GM23338 (cell line): ENCODE results near the gene RAB12. TPM values are rescaled to one million over a fixed set of nuclear protein-coding genes. Genes with fewer than 3 reads are reported as not detected.

Experiments
- ATAC-seq: fragments of 200-7000 bp; cut with Tn5 transposase; 3 replicates; pipeline ENCODE4 v1.9.1; 2020
- DNase-seq: peaks from one replicate; pipeline ENCODE4 v3.0.0-alpha.2; 2015; ENCODE audit warnings: low spot score
- H2AFZ ChIP-seq: fragments of 200-600 bp; sonication (generic); 2 replicates; pipeline ENCODE4 v1.8.0; 2016; ENCODE audit warnings: antibody characterized with exemption, mild to moderate bottlenecking, moderate library complexity
- H3F3A ChIP-seq: fragments of 200-600 bp; sonication (generic); replicated peaks from 2 replicates; pipeline ENCODE4 v1.8.0; 2017; ENCODE audit warnings: antibody characterized with exemption, mixed run types, low read depth
- H3K27ac ChIP-seq: fragments of 200-600 bp; sonication (generic); 2 replicates; pipeline ENCODE4 v1.6.1; 2016; ENCODE audit warnings: low read depth
- H3K27me3 ChIP-seq: fragments of 200-600 bp; sonication (generic); 2 replicates; pipeline ENCODE4 v1.8.0; 2016; ENCODE audit warnings: mild to moderate bottlenecking, mixed run types, moderate library complexity; ENCODE audit not compliant: insufficient read depth
- H3K36me3 ChIP-seq: fragments of 200-600 bp; sonication (generic); 2 replicates; pipeline ENCODE4 v1.8.0; 2016; ENCODE audit warnings: mild to moderate bottlenecking; ENCODE audit not compliant: insufficient read depth
- H3K4me1 ChIP-seq: fragments of 200-600 bp; sonication (generic); 2 replicates; pipeline ENCODE4 v1.8.0; 2016; ENCODE audit warnings: mild to moderate bottlenecking, moderate library complexity; ENCODE audit not compliant: insufficient read depth
- H3K4me2 ChIP-seq: fragments of 200-600 bp; sonication (generic); 2 replicates; pipeline ENCODE4 v1.7.1; 2017; ENCODE audit warnings: mixed run types
- H3K4me3 ChIP-seq: fragments of 200-600 bp; sonication (generic); 2 replicates; pipeline ENCODE4 v1.6.1; 2016; ENCODE audit warnings: mixed run types
- H3K79me2 ChIP-seq: fragments of 200-600 bp; sonication (generic); replicated peaks from 2 replicates; pipeline ENCODE4 v1.8.0; 2017; ENCODE audit warnings: mild to moderate bottlenecking; ENCODE audit not compliant: insufficient read depth
- H3K9me2 ChIP-seq: fragments of 200-600 bp; sonication (generic); 2 replicates; pipeline ENCODE4 v1.8.0; 2017; ENCODE audit not compliant: insufficient read depth
- H4K20me1 ChIP-seq: fragments of 200-600 bp; sonication (generic); replicated peaks from 2 replicates; pipeline ENCODE4 v1.8.0; 2017; ENCODE audit warnings: mild to moderate bottlenecking; ENCODE audit not compliant: insufficient read depth
- H3K27ac Mint-ChIP-seq: 2 replicates; pipeline ENCODE4 v1.8.0; 2020; ENCODE audit warnings: inconsistent platforms, mild to moderate bottlenecking, moderate library complexity, mixed read lengths
- H3K27me3 Mint-ChIP-seq: 3 replicates; pipeline ENCODE4 v1.8.0; 2022; ENCODE audit warnings: low read depth, mild to moderate bottlenecking, moderate library complexity, mixed read lengths, inconsistent platforms; ENCODE audit not compliant: insufficient read depth, poor library complexity
- H3K36me3 Mint-ChIP-seq: 3 replicates; pipeline ENCODE4 v1.8.0; 2021; ENCODE audit warnings: low read depth, mild to moderate bottlenecking, inconsistent platforms, moderate library complexity, mixed read lengths
- H3K4me1 Mint-ChIP-seq: 3 replicates; pipeline ENCODE4 v1.8.0; 2020; ENCODE audit warnings: mild to moderate bottlenecking, inconsistent platforms, mixed read lengths
- H3K4me3 Mint-ChIP-seq: 3 replicates; pipeline ENCODE4 v1.8.0; 2021; ENCODE audit warnings: moderate library complexity, mild to moderate bottlenecking, inconsistent platforms, mixed read lengths
- H3K9me3 Mint-ChIP-seq: 3 replicates; pipeline ENCODE4 v1.8.0; 2020; ENCODE audit warnings: moderate library complexity, mild to moderate bottlenecking, inconsistent platforms, mixed read lengths
- CTCF ChIP-seq, 2 experiments: fragments of 200-600 bp in 1 of 2; sonication (generic) in 1 of 2; conservative IDR thresholded peaks; 2 replicates each; pipeline versions ENCODE4 v1.5.1 to v1.6.1; 2016 to 2017; ENCODE audit warnings: antibody characterized with exemption in 2 of 2, low read depth in 2 of 2, mild to moderate bottlenecking in 2 of 2, moderate library complexity in 1 of 2
- EZH2phosphoT487 ChIP-seq: fragments of 200-600 bp; sonication (generic); IDR thresholded peaks from one replicate; pipeline ENCODE4 v1.8.1; 2018; ENCODE audit warnings: antibody characterized with exemption; ENCODE audit not compliant: unreplicated experiment
- JUNB ChIP-seq: IDR thresholded peaks from one replicate; pipeline ENCODE4 v1.6.1; 2016; ENCODE audit warnings: antibody characterized with exemption; ENCODE audit not compliant: unreplicated experiment
- NANOG ChIP-seq: IDR thresholded peaks from 2 replicates; pipeline ENCODE4 v1.6.1; 2016; ENCODE audit warnings: antibody characterized with exemption, borderline replicate concordance
- POLR2AphosphoS5 ChIP-seq: IDR thresholded peaks from 2 replicates; pipeline ENCODE4 v1.6.1; 2016; ENCODE audit warnings: antibody characterized with exemption, low read depth
- STAT1 ChIP-seq: IDR thresholded peaks from one replicate; pipeline ENCODE4 v1.6.1; 2016; ENCODE audit warnings: antibody characterized with exemption; ENCODE audit not compliant: unreplicated experiment
- ZNF331 ChIP-seq: fragments of 250-450 bp; sonication (Bioruptor Pico); IDR thresholded peaks from 2 replicates; pipeline ENCODE4 v1.5.0; 2020; ENCODE audit warnings: low read depth, mild to moderate bottlenecking, moderate library complexity
- ZNF462 ChIP-seq: fragments of 250-450 bp; sonication (Bioruptor Pico); IDR thresholded peaks from 2 replicates; pipeline ENCODE4 v1.5.0; 2020; ENCODE audit warnings: mild to moderate bottlenecking, moderate library complexity
- polyA plus RNA-seq: library from polyadenylated mRNA; unstranded; fragments of >200 nt; fragmentation: Nextera tagmentation; extraction: Ambion mirVana; gene quantifications from 2 replicates; pipeline ENCODE4 v1.2.1, GENCODE V29; 2016
- total RNA-seq: library from RNA; depleted of rRNA; stranded (reverse); fragments of >200 nt; shearing (Covaris generic); gene quantifications from 2 replicates; pipeline ENCODE4 v1.2.3, GENCODE V29; 2014
- TF ChIP-seq, protein P1 (sequence below): IDR thresholded peaks from 2 replicates; pipeline ENCODE4 v1.6.1; 2016; ENCODE audit warnings: antibody characterized with exemption

RAB12 gene
- total and polyA plus RNA-seq, 2 experiments from 2014 or later: 16.7 to 80.4 TPM

DNA sequence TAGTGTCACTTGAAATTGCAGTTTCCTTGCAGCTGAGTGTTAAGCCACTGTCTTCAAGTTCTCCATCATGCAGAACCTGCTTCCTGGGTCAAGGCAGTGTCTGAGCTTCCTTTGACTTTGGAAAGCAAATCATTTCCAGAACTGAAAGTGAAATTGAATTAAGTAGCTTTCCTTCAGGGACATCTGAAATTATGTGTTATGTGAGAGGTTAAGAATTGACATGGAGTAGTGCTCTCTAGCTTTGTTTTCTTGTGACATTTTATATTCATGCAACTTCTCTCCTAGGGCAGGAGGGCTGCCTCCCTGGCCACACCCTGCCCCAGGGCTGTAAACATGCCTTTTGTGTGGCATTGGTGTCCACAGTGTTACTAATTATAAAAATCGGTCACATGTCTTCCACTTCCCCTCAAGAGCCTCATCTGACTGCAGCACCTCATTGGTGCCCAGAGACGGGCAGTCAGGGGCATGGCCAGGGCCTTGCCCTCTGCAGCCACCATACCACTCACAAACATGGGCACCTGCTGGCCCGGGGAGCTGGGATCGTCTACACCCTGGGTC, 14.4 kb downstream of the RAB12 start:
- TF ChIP-seq STAT1: no peak
- TF ChIP-seq, protein P1, sequence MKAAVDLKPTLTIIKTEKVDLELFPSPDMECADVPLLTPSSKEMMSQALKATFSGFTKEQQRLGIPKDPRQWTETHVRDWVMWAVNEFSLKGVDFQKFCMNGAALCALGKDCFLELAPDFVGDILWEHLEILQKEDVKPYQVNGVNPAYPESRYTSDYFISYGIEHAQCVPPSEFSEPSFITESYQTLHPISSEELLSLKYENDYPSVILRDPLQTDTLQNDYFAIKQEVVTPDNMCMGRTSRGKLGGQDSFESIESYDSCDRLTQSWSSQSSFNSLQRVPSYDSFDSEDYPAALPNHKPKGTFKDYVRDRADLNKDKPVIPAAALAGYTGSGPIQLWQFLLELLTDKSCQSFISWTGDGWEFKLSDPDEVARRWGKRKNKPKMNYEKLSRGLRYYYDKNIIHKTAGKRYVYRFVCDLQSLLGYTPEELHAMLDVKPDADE: 0 out of 2 replicates have a peak, but pooled peaks have one; percentile 23
- H3K36me3 Mint-ChIP-seq: peaks cover 50% of the 10 kb centered on the region
- H3K9me3 Mint-ChIP-seq: no peaks in the 10 kb centered on the region
- peaks cover 2% of the 10 kb centered on the region for H3K27me3 Mint-ChIP-seq
- Histone ChIP-seq H2AFZ (no peak overlapping the region), H3K79me2 (peaks cover 89% of the 10 kb centered on the region), H3K4me2 (peak overlapping the region; percentile 71), H3K27me3 (no peaks in the 10 kb centered on the region), H3K4me1 (peaks cover 90% of the 10 kb centered on the region), H3F3A (no peaks in the 10 kb centered on the region; the same call in 1 of the 2 replicates), H3K36me3 (no peaks in the 10 kb centered on the region), H4K20me1 (no peaks in the 10 kb centered on the region), H3K4me3 (peak overlapping the region; percentile 39), H3K9me2 (no peaks in the 10 kb centered on the region), H3K27ac (peak overlapping the region; percentile 96)
- H3K4me3 Mint-ChIP-seq: peak overlapping the region; percentile 37; the same call in 2 of the 3 replicates
- peak overlapping the region; percentile 95 for H3K27ac Mint-ChIP-seq
- no peak; the same call in 2 of the 3 replicates for ATAC-seq
- DNase-seq: no peak
- peaks cover 92% of the 10 kb centered on the region for H3K4me1 Mint-ChIP-seq

- Histone ChIP-seq H3K27ac (0 out of 2 replicates have a peak overlapping the region, but pooled peaks have one; percentile 29), H2AFZ (no peak overlapping the region), H3K9me2 (no peaks in the 10 kb centered on the region), H4K20me1 (no peaks in the 10 kb centered on the region), H3K79me2 (peaks cover 89% of the 10 kb centered on the region), H3K36me3 (no peaks in the 10 kb centered on the region), H3F3A (no peaks in the 10 kb centered on the region; the same call in 1 of the 2 replicates), H3K4me3 (no peak overlapping the region), H3K27me3 (no peaks in the 10 kb centered on the region), H3K4me2 (0 out of 2 replicates have a peak overlapping the region, but pooled peaks have one; percentile 71), H3K4me1 (peaks cover 91% of the 10 kb centered on the region)
- peaks cover 3% of the 10 kb centered on the region for H3K27me3 Mint-ChIP-seq
- DNase-seq (no peak), ATAC-seq (no peak)
- no peak overlapping the region for H3K4me3 Mint-ChIP-seq
- H3K27ac Mint-ChIP-seq: peak overlapping the region; percentile 94
- H3K4me1 Mint-ChIP-seq: peaks cover 92% of the 10 kb centered on the region
- peaks cover 54% of the 10 kb centered on the region for H3K36me3 Mint-ChIP-seq
- no peaks in the 10 kb centered on the region for H3K9me3 Mint-ChIP-seq
- TF ChIP-seq POLR2AphosphoS5: no peak
- no peak for TF ChIP-seq EZH2phosphoT487
- TF ChIP-seq JUNB: no peak
- no peak for TF ChIP-seq CTCF (conservative IDR thresholded peaks at IDR 0.05; ENCODE audit: low read depth in 2 of 2)
- TF ChIP-seq STAT1: no peak
- TF ChIP-seq, protein P1: no peak
- TF ChIP-seq ZNF331 (CRISPR knock-in tag): no peak
- TF ChIP-seq NANOG: no peak
- no peak for TF ChIP-seq ZNF462 (CRISPR knock-in tag)
Measured at GRCh38 chr18:8625461-8626092, 16.3 kb downstream of the RAB12 start.
